CD4-positive, alpha-beta T cell treated with Interferon gamma for 1 hour (primary cell): ENCODE data around the gene IGSF8.
"Not testable (repeated sequence)": the region's sequence is repeated elsewhere in the genome, so short reads cannot be mapped to it uniquely, and the experiment has no call there.

Source experiments
- DNase-seq: peaks from one replicate; pipeline ENCODE4 v3.0.0-alpha.2; 2020

IGSF8 gene

DNA sequence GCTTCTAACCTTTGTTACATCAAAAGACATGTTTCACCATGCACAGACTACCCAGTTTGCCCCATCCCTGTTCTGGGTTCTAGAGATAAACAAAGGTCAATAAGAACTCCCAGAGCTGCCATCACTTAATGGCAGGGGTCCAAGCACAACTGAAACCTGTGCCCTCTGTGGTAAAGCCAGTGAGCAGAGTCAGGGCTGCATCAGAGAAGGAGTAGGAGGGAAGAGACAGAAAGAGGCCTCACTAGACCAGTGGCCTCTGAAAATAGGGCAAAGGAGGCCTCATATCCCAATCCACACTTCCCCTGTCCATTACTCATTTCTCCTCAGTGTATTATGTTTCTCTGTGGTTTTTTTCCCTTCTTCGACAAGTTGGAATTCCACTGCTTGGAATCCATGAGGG is 27.3 kb upstream of the IGSF8 start:
- DNase-seq: no peak

DNA sequence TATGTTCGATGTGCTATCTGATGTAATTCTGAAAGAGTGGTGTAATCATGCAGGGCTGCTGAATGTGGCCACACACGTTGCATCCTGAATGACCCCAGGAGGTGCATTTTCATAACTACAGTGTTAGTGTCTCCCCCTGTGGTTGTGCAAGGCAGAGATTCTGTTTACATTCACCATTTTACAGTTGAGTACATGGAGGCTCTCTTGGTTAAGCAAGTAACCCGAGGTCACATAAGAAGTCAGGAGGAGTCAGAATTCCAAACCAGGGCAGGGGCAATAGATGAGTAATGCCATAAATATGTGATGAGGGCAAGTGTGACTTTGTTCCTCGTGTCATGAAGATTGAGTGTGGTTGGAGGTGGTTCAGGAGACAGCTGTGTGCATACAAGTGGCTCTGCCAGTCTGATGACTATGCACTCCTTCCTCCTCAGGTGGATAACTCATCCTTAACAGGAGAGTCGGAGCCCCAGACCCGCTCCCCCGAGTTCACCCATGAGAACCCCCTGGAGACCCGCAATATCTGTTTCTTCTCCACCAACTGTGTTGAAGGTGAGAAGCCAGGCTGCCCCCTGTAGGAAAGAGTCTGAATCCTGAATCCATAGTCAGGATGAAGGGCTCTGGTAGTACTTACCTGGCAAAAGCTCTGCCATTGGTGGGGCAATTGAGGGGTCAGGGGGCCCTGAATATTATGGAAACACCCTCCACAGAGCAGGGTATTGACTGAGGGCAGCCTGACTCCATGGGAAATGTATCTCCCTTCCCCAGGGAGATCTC is 26.5 kb upstream of the IGSF8 start:
- DNase-seq: no peak

DNA sequence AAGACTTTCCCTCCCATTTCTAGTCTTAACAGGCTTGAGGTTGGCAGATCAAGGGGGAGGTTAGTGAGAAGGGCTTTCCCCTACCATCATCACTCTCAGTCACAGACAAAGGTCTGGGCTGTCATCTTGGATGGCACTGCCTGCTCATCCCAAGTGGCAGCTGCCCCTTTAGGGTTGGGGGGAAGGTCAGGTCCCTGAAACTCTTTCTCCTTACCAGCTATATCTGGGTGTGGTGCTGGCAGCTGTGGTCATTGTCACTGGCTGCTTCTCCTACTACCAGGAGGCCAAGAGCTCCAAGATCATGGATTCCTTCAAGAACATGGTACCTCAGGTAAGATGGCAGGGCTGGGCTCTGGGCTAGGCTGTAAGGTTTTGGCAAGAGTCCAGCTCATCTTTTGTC is 25.3 kb upstream of the IGSF8 start:
- no peak for DNase-seq

DNA sequence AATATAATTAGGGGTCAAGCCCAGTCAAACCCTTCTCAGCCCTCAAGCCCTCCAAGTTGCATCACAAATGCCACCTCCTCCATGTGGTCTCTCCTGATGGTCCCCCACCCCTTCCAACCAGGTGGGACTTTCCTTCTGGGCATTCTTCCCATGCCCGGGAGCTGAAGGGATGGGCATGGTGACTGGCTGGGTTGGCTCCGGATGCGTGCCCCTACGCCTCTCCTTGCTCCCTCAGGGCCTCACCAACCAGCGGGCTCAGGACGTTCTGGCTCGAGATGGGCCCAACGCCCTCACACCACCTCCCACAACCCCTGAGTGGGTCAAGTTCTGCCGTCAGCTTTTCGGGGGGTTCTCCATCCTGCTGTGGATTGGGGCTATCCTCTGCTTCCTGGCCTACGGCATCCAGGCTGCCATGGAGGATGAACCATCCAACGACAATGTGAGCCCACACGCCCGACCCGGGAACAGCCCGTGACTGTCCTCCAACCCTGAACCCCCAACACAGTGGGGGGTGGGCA is 24.6 kb upstream of the IGSF8 start:
- no peak for DNase-seq

DNA sequence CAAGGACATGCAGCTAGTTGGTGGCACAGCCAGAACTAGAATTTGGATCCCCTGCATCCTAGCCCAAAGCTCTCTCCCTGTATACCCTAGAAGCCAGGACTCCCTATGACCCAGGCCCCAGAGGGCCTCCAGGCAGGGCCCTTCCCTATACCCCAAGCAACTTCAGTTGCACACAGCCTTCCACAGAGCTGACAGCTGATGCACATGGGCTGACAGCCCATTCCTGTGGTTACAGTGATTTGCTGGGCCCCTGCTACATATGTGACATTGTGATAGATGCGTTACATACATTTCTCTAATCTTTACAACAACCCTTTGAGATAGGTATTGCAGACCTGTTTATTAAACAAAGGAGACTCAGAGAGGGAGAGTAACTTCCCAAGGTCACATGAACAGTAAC is 23.0 kb upstream of the IGSF8 start:
- no peak for DNase-seq

DNA sequence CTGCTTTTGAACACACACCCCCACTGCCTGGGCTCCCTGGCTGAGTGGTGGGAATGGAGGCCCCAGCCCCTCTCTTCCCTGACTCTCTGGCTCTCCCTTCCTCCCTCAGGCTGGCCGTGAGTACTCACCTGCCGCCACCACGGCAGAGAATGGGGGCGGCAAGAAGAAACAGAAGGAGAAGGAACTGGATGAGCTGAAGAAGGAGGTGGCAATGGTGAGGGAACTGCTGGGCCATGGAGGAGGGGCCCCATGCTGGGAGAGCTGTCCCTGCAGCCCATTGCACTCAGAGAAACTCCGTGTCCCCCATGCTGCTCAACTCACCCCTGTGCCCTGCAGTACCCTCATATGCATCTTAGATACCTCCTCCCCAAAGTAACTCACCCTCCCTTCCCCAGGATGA is 22.4 kb upstream of the IGSF8 start:
- no peak for DNase-seq

DNA sequence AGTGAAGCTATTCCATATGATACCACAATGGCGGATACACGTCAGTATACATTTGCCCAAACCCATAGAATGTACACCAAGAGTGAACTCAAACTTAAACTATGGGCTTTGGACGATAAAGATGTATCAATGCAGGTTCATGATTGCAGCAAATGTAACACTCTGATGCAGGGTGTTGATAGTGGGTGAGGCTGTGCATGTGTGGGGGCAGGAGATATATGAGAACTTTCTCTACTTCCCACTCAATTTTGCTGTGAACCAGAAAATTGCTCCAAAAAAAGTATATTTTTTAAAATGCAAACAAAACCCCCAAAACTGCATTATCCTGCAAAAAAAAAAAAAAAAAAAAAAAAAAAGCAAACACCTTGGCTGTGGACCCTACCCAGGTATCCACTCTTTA is 20.5 kb upstream of the IGSF8 start:
- no peak for DNase-seq

DNA sequence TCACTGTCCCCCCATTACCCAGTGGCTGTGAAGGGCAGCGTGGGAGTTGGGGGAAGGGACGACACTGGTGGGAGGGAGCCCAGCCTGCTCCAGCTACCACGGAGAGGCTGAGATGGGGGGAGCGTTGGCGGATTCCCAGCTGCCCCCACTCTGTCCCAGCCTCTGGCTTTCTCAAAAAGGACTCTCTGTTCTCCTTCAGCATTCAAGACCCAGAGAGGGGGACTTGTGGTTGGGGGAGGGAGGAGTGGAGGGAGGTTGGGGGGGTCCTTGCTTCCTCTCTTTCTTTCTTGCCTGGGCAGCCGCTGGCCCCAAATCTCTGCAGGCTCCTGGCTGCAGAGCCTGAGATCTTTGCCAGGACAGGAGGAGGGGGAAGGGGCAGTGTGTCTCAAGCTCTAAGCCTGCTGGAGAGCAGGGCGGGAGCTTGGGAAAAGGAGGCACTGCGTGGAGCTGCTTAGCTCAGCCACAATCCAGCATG is 19.3 kb upstream of the IGSF8 start:
- DNase-seq: no peak

DNA sequence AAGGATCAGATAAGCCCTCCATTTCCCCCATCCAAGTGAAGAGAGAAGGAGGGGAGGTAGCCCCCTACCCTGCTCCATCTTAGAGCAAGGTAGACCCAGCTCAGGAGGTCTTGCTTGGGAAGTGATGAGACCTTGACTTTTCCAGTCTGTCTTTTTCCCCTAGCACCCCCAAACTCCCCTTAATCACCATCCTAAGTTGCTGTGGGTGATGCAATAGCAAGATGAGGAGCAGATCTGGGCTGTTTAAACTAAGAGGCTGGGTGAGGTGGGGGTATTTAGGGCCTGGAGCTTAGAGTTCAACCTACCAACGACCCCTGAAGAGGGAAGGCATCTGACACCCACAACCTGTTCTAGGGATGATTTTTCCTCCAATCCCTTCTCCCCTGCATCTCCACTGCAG is 18.9 kb upstream of the IGSF8 start:
- DNase-seq: no peak

DNA sequence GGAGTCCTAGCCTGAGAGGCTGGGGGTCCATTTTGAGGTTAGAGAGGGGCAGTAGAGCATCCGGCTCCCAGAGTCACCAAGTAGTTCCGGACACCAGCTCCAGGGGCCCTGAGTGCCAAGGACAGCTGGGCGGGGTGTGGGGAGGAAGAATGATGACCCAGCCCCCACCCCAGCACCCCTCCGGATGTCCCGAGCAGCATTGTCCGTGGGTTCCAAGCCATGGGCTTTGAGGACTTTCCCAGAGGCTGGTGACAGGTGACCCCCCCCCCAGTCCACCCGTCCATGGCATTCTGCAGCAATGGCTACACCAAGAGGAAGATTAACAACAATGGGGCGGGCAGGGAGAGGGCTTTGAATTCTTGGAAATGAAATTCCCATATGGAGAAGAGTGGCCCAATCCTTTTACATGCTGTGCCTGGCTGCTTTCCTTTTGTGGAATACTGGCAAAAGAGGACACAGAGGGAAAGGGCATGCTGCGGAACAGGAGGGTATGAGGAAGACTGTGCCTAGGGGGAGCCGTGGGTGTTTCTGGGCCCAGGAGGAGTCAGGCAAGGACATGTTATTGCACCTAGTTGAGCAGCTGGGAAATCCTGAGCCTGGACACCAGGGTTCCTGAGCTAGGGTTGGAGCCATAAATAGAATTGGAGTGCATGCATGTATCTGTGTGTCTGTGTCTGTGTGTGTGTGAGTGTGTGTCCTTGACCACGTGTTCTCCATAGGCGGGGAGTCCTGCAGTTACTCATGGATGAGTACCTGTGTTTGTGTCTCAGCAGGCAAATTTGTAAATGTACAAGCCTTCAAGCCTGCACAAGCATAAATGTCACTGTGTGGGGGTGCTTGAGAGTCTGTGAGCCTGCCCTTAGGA is 18.1 kb upstream of the IGSF8 start:
- DNase-seq: no peak

DNA sequence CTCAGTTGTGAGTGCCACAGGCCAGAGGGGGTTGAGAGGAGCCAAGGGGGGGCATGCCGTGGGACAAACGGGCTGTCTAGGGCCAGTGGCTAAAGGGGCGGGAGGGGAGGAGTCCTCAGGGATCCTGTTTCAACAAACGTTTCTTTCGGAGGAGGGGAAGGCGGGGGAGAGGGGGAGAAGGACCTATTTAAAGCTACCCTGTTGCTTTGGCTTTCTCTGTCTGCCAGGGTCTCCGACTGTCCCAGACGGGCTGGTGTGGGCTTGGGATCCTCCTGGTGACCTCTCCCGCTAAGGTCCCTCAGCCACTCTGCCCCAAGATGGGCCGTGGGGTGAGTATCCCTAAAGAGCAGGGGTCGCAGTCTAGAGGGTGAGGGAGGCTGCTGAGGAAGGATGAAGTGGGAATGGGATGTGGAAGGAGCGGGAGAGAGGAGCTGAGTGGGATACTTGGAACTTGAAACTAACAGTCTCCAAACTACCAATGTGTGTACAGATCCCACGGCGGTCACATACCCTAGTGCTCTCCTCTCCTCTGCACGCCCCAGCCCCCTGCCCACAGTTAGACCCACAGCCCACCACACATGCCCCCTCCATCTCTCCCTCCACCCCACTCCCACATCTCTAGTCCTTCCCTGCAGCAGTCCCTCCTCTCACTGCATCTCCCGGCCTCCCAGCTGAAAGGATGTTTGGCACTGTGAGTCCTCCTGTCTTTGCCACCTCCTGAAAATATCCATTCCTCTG is 17.3 kb upstream of the IGSF8 start, which contains the start of gene ATP1A2:
TSS of gene ATP1A2 (plus strand) at position 215 of the 738 bp plus-strand sequence. CDS start at position 318, 103 bp downstream.
- no peak for DNase-seq

DNA sequence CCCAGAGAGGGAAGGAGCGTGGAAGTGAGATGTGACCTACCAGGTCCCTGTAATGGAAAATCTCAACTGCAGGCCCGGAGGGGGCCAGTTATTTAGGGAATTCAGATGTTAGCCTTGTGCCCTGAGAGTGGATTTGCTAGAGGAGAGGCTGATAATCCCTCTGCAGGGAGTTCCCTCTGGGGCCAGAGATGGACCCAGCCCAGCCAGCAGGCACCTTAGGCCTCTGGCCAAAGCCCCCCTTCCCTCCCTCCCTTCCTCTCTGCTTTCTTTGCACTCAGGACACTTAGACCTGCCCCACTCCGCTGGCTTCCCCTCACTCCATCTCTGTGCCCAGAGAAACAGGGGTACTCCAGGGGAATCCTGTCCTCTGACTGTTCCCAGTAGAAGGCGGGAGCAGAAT is 15.7 kb upstream of the IGSF8 start:
- DNase-seq: no peak

DNA sequence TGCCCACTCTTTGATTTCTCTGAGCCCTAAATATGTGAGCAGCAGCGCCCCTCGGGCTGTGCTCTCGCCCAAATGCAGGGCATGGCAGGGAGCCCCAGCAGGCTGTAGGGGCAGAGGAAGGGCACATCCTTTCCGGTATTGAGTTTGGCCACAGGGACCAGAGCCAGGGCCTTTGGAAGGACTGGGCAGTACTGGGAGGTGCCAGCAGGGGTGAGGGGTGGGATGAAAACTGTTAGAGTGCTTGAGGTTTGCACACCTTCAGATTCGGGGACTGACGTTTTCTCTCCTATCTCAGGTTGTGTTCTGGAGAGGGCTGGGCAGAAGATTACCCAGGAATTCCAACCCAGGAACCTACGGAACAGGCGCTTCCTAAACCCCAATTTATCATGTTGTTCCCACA is 15.0 kb upstream of the IGSF8 start:
- no peak for DNase-seq

DNA sequence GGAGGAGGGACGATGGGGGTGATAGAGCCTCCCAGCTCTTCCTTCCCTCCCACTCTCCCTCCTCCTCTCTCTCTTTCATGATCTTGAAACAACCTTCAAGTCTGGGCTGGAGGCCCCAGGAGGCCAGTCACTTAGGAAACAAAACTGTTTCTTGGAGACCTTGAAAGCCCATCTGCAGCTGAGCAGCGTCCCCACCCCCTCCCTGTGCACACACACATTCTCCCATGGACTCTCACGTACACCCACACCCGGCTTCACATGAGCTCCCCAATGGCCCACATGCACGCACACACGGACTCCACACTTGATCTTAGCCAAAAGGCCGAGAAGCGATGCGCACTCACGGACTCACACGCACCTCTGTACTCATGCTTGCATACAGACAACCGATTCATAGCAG is 13.9 kb upstream of the IGSF8 start:
- DNase-seq: no peak

DNA sequence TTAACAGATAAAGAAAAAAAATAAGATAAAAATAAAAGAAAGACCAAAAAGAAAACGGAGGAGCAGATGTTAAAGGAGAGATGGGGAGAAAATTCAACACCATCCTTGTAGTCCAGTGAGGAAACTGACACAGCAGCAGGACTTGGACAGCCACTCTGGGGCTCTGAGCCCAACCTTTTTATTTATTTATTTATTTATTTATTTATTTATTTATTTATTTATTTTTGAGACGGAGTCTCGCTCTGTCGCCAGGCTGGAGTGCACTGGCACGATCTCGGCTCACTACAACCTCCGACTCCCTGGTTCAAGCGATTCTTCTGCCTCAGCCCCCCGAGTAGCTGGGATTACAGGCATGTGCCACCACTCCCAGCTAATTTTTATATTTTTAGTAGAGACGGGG is 13.0 kb upstream of the IGSF8 start:
- not testable (repeated sequence) for DNase-seq

DNA sequence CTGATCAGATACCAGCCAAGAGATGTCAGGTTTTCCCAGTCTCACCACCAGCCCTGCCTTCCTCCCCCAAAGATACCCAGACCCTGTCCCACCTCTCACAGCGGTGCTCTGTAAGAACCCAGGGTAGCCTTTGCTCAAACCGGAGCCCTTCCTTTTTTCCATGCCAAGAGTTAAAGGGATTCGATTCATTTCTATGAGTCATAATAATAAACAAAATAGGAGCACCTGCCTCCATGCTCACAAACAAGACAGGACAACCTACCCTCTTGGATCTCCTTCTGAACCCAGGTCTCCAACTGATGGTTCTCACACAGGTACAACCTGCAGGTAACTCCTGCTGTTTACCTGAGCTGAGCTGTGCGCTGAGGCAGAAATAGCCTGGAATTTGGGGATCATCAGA is 11.3 kb upstream of the IGSF8 start:
- DNase-seq: no peak

DNA sequence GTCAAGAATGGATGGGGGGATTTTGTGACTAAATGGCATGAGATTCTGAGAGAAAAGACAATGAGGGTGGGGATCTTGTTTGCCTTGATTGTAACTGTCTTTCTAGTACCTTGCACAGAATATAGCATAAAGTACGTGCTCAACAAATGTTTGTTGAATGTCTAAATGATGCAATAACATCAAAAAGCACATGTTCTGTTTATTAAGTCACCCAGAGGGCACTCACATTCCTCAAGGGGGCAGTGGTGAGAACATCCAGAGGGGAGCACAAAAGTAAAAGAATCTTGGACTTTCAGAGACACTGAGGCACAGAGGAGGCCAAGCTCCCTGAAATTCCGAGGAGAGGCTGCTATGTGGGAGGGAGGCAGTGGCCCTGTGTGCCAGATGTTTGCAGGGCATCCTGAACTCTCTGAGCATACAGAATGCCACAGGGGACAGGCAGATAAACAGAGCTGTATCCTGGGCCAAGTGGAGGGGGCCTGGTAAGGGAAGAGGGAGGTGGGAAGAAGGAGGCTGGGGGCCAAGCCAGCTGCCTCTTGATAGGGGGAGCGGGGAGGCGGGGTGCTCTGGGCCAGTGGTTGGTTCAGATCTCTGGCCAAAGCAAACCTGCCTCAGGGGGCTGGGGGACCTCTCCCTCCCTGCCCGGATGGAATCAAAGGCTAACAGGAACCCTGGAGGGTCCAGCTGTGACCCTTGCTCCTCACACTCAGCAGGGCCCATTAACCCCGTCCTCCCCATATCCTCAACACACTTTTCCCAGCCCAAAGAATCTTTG is 10.7 kb upstream of the IGSF8 start:
- peak; percentile 18 for DNase-seq

DNA sequence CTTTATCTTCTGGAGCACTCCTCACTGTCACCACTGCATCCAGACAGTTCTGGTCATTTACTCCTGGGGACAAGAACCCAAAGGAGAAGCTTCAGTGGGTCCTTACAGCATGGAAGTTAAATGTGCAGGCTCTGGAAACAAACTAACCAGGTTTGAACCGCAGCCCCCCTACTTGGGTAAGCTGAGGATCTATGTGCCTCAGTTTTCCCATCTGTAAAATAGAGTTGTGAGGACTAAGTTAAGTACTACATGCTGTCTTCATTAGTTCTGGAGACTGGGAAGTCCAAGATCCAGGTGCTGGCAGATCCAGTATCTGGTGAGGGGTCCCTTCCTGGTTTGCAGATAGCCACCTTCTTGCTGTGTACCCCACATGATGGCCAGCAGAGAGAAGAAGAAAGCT is 9.1 kb upstream of the IGSF8 start:
- no peak for DNase-seq

DNA sequence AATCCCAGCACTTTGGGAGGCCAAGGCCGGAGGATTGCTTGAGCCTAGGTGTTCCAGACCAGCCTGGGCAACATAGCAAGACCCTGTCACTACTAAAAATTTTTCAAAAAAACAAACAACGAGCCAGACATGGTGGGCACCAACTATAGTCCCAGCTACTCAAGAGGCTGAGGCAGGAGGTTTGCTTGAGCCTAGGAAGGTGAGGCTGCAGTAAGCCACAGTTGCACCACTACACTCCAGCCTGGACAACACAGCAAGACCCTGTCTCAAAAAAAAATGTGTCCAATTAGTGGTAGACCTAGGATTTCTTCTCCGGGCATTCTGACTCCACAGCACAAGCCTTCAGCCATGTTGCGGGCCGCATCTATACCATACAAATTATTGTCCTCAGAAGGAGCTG is 6.7 kb upstream of the IGSF8 start:
- no peak for DNase-seq

DNA sequence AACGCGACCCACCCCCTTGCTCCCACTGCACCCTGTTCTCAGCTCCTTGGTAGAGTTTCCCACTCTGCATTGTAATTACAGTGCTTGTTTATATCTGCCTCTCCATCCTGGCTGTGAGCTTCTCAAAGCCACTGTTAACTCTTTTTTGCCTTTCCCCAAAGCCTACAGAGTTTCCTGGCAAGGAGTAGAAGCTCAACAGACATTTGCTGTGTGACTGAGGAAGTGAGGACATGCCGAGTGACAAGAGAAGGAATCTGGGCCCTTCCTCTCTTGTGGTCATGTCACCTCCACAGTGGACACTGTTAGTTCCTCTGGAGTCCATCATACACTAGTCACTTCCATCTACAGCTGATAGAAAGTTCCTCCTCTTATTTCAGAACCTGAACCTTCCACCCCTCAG is 6.1 kb upstream of the IGSF8 start:
- DNase-seq: peak; percentile 14

DNA sequence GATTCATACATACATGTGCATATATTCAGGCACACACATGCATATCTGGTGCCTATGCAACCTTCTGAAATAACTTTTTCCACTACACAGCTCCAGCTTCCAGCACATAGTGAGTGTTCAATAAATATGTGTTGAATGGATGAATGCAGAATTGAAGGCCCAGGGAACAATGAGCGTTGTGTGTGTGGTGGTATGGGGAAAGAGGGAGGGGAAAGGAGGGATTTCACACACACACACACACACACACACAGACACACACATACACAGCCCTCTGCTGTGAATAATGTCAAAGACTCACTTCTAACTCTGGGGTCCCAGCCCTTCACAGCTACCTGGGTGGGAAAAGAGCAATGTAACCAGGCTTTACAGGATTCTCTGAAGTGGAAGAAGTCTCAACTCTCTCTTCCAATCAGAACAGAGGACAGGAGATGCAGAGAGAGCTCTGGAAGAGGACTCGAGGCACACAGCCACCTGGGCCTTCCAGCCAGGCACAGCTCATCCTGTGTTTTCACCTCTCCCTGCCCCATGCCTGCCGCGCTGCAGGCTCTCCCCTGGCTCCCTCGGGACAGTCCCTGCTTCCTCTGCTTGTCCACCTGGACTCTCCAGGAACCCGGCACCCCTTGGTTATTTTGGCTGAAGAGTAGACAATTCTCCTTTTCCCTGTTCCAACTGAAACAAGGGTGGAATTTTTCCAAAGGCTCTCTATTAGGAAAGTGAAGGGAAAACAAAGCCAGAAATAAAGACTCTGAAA is 5.4 kb upstream of the IGSF8 start:
- DNase-seq: no peak
